GM18858 (cell line): Measurements from ENCODE around the gene DEFB125.
"Not testable (repeated sequence)": the region's sequence is repeated elsewhere in the genome, so short reads cannot be mapped to it uniquely, and the experiment has no call there.

Experiments used
- ATAC-seq: cut with Tn5 transposase; IDR thresholded peaks from one replicate; pipeline ENCODE4 v1.9.1; 2021; ENCODE audit not compliant: unreplicated experiment

The DEFB125 gene, protein sequence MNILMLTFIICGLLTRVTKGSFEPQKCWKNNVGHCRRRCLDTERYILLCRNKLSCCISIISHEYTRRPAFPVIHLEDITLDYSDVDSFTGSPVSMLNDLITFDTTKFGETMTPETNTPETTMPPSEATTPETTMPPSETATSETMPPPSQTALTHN

DNA sequence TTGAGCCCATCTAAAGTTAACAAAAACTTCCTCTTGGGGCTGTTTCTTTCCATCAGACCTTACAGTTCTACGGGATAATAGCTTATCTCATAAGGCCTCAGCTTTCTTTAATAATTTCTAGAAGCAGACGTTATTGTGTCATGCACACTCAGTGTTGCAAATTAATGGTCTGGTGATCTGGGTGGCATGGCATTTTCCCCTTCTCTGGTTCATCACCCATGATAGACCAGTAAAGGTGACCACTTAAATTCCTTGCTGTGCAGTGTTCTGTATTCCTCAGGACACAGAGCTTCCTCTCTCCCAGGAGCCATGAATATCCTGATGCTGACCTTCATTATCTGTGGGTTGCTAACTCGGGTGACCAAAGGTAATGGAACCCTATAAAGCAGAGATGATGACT is at the start of gene DEFB125:
Gene DEFB125, plus strand, starts transcription at position 272 of the 400 bp plus-strand sequence. Its CDS starts 38 bp downstream, at position 310.
- no peak for ATAC-seq

DNA sequence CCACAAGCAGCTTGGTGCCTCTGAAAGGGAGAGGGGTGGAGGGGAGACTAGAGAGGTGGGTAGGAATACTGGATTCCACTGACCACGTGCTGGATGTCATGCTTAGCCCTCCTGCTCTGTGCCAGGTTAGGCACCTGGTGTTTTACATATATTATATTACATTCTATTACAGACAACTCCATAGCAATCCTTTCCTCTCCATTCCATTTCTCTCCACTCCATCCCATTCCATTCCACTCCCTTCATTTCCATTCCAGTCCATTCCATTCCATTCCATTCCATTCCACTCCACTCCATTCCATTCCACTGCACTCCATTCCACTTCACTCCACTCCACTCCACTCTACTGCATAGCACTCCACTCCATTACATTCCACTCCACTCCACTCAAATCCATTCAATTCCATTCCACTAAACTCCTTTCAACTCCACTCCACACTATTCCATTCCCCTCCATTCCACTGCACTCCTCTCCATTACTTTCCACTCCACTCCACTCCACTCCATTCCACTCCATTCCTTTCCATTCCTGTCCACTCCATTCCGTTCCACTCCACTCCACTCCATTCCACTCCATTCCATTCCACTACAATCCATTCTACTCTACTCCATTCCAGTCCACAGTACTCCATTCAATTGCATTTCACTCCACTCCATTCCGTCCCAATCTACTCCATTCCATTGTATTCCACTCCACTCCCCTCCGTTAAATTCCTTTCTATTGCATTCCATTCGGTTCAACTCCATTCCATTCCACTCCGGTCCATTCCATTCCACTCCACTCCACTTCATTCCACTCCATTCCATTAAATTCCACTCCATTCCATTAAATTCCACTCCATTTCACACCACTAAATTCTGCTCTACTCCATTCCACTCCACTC is 27.2 kb upstream of the DEFB125 start:
- no peak for ATAC-seq

DNA sequence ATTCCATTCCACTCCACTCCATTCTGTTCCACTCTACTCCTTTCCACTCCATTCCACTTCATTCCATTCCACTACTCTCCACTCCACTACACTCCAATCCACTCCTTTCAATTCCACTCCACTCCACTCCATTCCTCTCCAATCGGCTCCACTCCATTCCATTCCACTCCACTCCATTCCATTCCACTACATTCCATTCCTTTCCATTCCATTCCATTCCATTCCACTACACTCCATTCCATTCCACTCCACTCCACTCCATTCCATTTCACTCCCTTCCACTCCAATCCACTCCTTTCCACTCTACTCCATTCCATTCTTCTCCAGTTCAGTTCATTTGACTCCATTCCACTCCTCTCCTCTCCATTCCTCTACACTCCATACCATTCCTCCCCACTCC is 26.2 kb upstream of the DEFB125 start:
- ATAC-seq, result no peak

DNA sequence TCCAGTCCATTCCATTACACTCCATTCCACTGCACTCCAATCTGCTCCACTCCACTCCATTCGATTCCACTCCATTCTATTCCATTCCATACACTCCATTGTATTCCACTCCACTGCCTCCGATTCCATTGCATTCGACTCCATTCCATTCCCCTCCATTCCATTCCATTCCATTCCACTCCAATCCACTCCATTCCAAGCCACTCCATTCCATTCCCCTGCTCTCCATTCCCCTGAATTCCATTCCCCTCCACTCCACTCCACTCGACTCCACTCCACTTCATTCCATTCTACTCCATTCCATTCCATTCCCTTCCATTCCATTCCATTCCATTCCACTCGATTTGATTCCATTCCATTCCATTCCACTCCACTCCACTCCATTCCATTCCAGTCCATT is 25.7 kb upstream of the DEFB125 start:
- ATAC-seq, result no peak

DNA sequence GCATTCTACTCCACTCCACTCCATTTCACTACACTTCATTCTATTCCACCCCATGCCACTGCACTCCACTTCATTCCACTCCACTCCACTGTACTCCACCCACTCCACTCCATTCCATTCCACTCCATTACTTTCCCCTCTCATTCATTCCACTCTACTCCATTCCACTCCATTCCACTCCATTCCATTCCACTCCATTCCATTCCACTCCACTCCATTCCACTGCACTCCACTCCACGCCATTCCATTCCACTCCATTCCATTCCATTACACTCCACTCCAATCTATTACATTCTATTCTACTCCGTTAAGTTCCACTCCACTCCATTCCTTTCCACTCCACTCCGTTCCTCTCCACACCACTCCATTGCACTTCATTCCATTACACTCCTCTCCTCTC is 25.0 kb upstream of the DEFB125 start:
- no peak for ATAC-seq

DNA sequence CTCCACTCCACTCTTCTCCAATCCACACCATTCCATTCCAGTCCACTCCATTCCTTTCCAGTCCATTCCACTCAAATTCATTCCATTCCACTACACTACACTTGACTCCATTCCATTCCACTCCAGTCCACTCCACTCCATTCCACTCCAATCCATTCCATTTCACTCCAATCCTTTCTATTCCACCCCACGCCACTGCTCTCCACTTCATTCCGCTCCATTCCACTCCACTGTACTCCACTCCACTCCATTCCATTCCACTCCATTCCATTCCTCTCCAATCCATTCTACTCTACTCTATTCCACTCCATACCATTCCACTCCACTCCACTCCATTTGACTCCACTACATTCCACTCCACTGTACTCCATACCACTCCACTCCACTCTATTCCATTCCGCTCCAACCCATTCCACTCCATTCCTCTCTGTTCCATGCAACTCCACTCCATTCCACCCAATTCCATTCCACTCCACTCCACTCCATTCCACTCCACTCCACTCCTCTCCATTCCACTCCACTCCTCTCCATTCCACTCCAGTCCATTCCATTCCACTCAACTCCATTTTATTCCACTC is 23.4 kb upstream of the DEFB125 start:
- no peak for ATAC-seq

DNA sequence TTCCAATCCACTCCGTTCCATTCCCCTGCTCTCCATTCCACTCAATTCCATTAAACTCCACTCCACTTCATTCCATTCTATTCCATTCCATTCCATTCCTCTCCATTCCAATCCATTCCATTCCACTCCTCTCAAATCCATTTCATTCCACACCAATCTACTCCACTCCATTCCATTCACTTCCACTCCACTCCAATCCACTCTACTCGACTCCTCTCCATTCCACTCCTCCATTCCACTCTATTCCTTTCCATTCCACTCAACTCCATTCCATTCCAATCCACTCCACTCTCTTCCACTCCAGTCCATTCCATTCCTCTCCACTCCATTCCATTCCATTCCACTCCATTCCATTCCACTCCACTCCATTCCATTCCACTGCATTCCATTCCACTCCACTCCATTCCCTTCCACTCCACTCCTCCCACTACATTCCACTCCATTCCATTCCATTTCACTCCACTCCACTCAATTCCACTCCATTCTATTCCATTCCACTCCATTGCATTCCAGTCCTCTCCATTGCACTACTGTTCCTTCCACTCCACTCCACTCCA is 22.6 kb upstream of the DEFB125 start:
- ATAC-seq, result no peak

DNA sequence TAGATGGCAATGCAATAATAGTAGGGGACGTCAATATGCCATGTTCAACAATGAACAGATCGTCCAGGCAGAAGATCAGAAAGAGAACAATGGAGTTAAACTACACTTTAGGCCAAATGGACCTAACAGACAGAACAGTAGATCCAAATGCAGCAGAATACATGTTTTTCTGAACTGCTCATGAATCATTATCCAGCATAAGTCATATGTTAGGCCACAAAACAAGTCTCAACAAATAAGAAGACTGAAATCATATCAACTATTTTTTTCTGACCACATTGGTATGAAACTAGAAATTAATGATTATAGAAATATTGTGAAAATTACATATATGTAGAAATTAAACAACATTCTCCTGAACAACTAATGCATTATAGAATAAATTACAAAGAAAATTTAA is 10.2 kb upstream of the DEFB125 start:
- ATAC-seq, result no peak

DNA sequence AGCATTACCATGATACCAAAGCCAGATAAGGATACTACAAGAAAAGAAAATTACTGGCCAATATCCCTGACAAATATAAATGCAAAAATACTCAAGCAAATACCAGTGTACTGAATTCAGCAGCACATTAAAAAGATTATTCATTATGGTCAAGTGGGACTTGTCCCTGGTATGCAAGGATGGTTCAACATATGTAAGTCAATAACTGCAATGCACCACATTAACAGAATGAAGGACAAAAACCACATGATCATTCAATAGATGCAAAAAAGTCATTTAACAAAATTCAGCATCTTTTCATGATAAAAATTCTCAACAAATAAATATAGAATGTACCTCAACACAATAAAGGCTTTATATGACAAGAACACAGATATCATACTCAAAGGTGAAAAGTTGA is 9.1 kb upstream of the DEFB125 start:
- no peak for ATAC-seq

DNA sequence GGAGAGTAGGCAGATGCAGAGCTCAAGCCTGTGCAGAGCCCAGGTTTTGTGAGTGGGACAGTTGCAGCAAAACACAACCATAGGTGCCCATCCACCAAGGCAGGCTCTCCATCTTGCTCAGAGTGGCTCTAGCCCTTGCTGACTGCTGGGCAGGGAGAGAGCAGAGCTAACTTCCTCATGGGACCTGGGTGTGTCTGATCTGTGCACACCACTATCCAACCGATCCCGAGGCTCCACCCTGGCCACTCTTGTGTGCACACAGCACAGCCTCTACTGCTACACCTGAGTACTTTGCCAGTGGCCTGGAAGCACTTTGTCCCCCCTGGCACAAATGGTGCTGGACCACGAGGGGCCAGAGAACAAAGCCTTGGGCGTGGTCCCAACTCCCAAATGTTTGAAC is 7.9 kb upstream of the DEFB125 start:
- no peak for ATAC-seq

DNA sequence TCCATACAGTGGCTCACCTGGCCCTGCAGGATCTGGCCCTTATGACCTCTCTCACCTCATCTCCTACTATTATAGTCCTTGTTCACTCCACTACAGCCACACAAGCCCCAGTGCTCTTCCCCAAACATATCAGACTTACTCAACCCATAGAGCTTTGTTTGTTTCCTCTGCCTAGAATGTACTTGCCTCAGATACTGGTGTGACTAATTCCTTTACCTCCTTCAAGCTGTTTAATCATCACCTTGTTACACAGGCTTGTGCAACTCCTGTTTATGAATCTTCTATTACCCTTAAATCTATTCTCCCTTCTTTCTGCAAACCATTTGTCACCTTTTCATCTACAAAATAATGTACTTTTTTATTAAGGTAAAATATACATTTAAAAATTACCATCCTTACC is 3.2 kb downstream of the DEFB125 start:
- ATAC-seq, result no peak

DNA sequence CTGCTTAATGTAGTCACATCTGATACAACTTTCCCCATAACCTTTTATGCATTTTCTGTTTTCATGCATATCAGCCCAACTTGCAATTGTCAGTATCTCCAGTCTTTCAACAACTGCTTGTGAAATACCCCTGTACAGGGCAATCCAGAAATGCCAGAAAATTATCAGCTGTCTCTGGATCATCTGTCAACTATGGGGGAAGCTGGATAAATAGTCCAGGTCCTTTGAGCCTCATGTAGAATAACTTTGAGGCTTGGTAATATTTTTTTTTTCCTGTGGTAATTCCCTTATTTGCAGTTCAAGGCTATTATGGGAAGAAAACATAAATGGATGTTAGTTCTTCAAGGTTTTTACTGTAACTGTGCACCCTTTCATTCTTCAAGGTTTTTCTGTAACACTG is 6.2 kb downstream of the DEFB125 start:
- no peak for ATAC-seq

DNA sequence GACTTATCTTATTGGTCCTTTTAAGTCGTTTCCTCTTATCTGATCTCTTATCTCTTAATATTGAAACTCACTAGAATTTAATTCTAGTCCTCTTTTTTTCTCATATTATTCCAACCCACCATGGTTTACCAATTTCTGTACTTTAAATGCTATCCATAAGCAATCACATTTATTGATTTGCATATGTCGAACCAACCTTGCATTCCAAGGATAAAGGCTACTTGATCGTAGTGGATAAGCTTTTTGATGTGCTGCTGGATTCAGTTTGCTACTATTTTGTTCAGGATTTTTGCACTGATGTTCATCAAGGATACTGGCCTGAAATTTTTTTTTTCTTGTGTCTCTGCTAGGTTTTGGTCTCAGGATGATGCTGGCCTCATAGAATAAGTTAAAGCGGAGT is 7.7 kb downstream of the DEFB125 start:
- no peak for ATAC-seq

DNA sequence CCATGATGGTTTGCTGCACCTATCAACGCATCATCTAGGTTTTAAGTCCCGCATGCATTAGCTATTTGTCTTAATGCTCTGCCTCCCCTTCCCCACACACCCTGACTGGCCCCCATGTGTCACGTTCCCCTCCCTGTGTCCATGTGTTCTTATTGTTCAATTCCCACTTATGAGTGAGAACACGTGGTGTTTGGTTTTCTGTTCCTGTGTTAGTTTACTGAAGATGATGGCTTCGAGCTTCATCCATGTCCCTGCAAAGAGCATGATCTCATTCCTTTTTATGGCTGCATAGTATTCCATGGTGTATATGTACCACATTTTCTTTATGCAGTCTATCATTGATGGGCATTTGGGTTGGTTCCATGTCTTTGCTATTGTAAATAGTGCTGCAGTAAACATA is 10.2 kb downstream of the DEFB125 start:
- ATAC-seq, result not testable (repeated sequence)

DNA sequence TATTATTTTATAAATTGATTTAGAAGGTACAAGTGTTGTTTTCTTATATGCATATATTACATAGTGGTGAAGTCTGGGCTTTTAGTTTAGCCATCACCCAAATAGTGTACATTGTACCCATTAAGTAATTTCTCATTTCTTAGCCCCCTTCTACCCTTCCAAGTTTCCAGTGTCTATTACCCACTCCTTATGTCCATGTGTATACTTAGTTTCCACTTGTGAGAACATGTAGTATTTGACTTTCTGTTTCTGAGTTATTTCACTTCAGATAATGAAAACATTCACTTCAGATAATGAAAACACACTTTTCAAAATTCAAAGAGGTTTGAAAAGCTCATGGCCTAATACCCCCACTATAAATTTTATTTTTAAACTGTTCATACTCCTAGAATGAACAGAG is 14.5 kb downstream of the DEFB125 start:
- ATAC-seq, result no peak

DNA sequence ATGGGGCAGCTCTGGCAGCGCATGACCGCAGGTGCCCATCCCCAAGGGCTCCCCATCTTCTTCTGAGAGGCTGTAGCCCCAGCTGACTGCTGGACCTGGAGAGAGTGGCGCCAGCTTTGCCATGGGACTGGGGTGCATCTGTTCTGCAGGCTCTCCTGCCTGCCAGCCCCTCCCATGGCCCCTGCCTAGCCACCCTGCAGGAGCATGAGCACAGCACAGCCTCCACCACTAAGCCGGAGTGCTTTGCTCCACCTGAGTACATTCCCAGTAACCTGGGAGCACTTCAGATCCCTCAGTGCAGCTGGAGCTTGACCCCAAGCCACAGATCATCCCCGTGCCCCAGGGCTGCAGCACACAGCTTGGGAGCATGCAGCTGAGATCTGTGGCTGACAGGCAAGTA is 16.0 kb downstream of the DEFB125 start:
- ATAC-seq, result no peak

DNA sequence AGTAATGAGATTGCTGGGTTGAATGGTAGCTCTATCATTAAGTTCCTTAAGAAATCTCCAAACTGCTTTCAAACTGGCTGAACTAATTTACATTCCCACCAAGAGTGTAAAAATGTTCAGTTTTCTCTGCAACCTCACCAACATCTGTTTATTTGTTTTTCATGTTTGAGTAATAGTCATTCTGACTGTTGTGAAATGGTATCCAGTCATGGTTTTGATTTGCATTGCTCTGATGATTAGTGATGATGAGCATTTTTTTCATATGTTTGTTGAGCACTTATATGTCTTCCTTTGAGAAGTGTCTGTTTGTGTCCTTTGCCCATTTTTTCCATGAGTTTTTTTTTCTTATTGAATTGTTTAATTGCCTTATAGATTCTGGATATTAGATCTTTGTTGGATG is 24.9 kb downstream of the DEFB125 start:
- no peak for ATAC-seq

DNA sequence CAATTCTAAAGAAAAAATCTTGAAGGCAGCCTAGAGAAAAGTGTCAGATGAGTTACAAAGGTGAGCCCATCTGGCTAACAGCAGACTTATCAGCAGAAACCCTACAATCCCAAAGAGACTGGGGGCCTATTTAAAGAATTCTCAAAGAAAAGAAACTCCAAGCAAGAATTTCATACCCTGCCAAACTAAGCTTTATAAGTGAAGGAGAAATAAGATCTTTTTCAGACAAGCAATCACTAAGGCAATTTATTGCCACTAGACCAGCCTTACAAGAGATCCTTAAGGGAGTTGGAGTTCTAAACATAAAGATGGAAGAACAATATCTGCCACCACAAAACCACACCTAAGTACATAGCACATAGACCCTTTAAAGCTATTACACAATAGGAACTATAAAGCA is 30.0 kb downstream of the DEFB125 start:
- no peak for ATAC-seq

DNA sequence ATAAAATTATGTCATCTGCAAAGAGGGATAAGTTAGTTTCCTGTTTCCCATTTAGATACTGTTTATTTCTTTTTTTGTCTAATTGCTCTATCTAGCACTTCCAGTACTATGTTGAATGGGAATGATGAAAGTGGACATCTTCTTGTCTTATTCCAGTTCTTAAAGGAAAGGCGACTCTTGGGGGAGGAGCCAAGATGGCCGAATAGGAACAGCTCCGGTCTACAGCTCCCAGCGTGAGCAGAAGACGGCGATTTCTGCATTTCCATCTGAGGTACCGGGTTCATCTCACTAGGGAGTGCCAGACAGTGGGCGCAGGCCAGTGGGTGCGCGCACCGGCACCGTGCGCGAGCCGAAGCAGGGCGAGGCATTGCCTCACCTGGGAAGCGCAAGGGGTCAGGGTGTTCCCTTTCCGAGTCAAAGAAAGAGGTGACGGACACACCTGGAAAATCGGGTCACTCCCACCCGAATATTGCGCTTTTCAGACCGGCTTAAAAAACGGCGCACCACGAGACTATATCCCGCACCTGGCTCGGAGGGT is 42.4 kb downstream of the DEFB125 start:
- ATAC-seq, result not testable (repeated sequence)

DNA sequence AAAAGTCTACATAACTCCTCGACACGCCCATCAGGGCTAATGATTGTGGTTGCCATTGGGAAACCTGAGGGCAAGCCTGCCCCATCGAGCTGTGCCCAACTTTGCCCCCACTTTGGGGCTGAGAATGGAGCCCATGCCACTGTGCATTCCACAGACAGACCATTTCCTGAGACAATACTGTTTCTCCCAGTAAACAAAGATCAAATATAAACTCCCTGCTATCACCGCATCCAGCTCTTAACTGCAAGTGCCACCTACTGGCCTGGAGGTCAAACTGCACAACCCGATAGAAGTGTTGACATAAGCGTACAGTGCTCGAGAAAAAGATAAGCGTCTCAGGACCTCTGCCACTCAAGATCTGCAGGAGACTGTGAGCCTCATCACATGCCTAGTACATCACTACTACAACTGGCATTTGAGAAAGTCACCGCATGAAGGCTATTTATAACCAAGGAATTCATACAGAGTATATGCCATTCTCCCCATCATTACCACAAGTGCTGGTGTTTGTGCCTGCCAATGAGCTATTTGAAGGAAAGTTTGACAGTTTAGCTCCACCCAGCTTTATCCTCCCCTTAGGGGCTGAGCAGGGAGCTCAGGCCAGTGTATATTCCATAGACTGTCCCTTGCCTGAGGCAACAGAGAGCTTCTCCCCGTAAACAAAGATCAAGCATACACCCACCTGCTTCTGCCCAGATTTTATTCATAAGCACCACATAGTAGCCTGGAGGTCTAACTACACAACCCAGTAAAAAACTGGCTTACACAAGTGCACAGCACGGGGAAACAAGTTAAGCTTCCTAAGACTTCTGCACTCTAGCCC is 50.4 kb downstream of the DEFB125 start:
- ATAC-seq, result no peak

DNA sequence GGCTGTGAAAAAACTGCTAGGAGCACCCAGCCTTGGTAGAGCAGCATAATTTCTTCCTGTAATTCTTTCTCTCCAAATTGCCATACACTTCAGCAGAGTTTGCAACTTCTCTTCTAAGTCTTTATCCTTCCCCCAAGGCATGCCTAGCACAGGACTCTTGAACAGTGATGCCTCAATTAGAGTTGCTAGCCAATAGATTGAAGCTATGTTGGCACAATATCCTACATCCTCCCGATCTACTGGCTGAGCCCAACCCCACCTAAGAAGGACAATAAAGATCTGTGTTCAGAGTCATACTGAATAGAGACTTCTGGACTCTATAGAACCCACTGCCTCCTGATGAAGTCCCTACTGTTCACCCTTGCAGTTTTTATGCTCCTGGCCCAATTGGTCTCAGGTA is 54.8 kb downstream of the DEFB125 start, which contains the start of gene DEFB126:
Gene DEFB126, plus strand, starts transcription at position 301 of the 400 bp plus-strand sequence. Its CDS starts 39 bp downstream, at position 340.
- ATAC-seq, result no peak
